HG02981 (cell line): ENCODE data around the gene LHX6.

Experiments
- ATAC-seq: cut with Tn5 transposase; IDR thresholded peaks from one replicate; pipeline ENCODE4 v1.9.1; 2021; ENCODE audit warnings: mild to moderate bottlenecking, moderate library complexity; ENCODE audit not compliant: unreplicated experiment

LHX6 gene

DNA sequence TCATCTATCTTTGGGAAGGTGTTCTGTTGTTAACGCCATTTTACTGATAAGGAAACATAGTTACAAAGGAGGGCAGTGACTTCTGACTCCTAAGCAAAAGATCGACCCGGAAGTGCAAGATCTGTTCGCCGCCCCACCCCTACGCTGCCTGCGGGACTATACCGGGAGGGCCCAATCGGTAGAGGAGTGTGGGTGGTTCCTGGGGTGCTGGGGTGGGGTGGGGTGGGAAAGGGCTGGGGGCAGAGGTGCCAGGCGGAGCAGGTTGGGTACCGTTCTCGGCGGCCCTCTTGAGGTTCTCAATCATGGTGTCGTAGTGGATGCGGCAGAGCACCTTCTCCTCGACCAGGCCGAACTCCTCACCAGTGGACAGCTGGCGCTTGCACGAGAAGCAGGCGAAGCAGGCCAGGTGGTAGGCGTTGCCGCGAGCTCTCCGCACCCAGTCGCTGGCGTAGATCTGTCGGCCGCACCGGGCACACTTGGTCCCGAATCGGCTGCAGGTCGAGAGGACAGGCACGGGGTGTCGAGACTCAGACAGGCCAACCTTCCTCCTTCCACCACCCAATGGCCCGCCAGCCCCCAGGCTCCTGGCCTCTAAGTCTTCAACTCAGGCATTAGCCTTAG is 11.8 kb downstream of the LHX6 start:
- ATAC-seq: no peak

DNA sequence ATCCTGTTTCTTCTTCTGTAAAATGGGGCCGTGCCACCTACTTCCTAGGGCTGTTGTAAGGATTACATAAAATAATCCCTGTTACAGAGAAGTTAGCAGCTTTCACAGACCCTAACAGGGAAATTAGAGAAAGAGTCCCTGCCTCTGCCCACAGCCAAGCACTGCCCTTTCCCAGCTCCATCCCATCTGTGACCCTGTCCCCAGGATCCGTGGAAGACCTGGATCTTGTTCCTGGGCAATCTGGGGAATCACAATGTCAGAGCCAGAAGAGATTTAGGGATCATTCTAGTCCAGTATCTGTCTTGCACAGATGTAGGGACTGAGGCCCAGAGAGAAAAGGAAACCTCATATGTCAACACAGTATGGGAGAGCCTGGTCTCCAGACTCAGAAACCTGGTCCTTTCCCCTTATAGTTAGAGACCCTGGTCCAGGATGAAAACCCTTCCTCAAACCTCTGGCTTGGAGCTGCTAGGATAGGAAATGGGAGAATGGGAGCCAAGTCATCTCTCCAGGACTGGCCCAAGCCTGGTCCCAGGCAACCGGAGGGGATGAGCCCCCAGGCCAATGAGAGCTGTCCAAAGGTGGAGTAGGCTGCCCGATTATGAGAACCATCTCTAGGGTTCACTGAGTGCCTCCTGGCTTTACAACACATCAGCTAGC is 12.5 kb downstream of the LHX6 start:
- no peak for ATAC-seq

DNA sequence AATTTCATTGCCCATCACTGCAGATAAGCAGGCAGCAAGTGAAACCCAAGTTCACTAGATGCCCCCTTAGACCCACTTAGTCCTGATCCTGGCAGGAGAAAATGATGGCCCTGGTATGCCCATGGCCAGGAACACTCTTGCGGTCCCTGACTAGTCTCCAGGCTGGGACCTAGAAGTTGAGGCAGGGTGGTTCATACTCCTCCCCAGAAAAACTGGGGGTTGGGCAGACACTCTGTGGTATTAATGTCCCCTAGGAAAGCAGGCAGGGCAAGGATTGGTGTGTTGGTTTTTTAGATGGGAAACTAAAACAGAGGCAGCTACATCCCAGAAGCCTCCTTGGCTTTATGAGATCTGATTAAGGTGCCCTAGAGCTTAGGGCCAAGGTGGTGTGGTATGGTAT is 13.1 kb downstream of the LHX6 start:
- ATAC-seq: no peak

DNA sequence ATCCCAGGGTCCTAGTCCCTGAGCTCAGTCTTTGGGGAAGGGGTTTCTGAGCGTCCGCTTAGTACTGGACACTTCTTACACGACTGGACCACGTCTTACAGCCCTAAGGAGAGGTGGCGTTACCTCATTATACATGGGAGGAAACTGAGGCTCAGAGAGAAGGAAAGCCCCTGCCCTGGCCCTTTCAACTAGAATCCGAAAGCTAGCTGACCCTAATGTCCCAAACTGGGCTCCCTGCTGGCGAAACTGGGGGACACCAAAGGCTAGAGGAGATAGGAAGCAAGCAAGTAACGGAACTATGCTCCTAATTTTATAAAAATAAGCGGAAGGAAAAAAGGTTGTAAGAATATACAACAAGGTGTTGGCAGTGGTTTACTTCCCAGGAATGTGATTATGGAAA is 14.2 kb downstream of the LHX6 start:
- no peak for ATAC-seq

DNA sequence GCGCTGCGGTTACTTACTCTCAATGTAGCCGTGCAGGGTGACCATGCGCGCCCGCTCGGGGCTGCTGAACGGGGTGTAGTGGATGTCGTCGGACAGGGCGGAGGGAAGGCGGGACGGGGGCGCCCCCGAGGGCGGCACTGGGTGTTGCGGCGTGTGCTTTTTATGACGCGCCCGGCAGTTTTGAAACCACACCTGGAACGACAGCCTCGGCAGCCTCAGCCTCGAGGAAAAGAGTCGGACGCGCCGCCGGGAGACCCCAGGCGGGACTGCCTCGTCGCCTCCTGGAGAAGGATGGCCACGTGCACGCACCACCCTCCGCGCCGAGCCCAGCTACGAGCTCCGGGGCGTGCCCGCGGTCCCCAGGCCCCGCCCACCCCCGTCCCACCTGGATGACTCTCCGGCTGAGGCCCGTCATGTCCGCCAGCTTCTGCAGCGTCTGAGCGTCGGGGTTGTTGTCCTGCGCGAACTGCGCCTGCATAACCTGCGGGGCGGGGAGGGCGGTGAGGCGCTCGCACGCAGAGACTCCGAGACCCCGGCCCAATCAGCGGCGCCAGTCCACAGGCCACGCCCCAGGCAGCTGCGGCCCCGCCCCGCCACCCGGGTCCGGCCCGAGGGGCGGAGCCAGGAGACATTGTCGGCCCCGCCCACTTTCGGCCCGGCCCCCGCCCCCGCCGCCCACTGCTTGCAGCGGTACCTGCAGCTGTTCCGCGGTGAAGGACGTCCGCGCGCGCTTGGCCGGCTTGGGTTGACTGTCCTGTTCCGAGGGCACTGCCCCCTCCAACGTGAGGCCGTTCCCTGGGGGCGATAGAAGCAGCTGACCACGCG is 15.0 kb downstream of the LHX6 start:
- peak; percentile 51 for ATAC-seq

DNA sequence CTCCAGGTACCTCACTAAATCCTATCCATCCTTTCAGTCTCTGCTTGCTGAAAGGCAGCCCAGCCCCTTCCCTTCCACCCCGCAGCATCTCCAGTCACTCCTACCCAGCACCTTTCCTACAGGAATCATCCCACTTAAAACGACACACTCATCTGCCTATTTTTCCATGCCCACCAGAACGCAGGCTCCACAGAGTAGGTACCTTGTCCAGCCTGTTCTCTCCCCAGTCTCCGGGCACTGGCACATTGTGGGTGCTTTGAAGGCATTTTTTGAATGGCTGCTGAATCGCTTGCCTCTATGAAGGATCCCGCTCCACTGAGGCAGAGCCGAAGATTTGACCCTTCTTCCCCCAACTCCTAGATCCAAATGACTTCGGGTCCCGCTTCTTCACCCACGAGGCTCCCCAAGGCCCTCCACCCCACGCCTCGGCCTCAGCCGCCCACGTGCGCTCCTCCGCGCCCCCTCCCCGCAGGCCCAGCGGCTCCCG is 15.6 kb downstream of the LHX6 start:
- no peak for ATAC-seq

DNA sequence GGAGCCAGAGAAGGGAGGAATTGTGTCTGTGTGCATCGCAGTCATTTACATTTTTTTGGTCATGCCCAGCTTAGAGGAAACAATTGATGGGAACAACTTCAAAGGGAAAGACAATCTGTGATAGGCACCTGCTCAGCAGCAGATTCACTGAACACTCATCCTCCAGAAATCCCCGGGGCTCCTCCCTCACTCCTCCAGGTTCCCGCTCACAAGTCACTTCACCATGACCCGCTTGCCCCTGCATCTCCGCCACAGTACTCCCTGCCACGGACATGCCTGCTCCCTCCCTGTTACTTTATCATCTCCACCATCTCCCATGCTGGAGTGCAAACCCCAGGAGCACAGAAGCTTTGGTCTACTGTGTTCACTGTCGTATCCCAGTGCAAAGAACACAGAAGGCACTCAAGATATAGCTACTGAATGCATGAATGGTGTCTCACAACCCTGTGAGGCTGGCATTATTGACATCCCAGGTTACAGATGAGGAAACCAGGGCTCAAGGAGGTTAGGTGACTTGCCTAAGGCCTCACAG is 16.2 kb downstream of the LHX6 start:
- no peak for ATAC-seq

DNA sequence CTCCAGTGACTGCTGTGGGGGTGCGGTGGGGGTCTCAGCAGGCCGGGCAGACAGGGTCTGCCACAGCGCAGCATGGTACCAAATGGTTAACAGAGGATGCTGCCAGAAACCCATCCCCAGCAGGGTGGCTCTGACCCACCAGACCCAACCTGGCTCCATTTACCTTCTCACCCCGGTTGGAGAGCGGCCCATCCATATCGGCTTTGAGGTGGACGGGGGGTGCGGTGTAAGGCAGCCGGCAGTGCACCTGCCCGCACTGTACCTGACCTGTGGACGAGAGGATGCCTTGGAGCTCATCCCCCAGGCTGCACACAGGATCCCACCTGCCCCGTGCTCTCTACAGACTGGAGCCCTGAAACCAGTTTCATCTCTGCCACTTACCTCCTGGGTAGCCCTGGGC is 19.3 kb downstream of the LHX6 start:
- ATAC-seq: no peak

DNA sequence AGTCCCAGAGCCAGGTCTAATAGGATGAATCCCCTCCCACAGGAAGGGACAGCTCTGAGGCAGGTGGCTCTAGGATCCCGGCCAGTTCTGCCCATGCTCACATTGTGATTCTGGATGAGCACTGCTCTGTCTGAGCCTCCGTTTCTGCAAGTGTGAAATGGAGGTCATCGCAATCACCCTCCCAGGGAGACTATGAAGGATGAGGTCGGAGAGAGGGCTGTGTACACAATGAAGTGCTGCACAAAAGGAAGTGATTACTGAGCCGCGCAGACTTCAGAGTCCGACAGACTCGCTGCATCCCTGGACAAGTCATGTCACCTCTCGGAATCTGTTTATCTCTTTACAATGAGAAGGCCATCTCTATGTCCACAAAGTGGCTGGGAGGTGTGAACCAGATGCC is 21.7 kb downstream of the LHX6 start:
- ATAC-seq: no peak

DNA sequence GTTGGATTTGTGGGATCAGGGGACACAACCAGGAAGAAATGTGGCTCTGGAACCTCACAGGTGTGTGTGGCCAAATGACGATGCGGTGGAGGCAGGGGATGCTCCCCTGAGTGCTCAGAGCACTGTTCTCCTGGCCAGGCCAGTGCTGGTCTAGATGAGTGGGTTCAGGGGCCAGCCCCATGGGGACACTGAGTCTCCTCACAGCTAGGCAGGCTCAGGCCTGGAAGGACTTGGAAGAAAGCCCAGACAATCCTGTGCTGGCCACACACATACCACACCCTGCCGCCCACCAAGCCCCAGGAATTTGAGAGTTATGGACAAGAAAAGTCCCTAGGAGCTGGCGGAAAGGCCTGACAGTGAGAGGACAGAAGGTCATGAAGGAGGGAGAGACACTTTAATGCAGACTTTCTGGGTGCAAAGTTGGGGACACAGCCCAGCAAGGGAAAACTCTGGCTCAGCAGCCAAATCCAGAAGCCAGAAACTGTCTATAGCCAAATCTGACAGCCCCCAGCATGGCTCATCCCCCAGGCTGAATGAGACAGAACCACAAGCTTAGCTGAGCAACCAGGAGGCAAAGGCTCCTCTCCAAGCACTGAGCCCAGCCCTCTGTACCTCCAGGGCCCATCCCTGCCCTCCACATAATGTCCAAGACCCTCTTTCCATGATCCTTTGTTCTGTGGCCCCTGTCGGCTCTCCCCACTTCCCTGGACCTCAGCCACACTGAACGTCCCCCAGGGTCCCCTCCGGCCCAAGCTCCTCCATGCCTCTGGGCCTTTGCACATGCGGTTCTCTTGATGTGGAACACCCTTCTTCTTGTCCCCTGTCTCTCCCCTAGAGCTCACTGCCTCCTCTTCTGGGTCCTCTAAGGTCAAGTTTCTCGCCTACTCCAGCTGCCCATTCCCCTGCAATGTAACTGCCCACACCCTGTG is 22.4 kb downstream of the LHX6 start:
- ATAC-seq: no peak

DNA sequence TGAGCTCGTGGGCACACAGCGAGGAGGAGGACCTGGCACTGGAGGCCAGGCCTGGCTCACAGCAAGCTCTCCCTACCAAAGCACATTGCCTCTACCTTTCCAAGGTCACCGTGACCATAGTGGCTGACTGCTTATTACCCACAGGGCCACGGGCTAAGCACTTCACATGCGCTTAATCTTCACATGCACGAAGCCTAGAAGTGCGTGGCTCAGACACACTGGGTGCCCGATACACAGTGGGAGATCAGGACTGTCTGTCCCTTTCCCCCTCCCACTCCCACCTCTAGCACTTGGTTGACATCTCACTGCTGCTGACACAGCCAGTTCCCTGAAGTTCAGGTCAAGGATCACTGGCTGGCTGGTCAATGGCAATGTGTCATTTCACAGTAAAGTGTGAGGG is 23.6 kb downstream of the LHX6 start:
- ATAC-seq: no peak

DNA sequence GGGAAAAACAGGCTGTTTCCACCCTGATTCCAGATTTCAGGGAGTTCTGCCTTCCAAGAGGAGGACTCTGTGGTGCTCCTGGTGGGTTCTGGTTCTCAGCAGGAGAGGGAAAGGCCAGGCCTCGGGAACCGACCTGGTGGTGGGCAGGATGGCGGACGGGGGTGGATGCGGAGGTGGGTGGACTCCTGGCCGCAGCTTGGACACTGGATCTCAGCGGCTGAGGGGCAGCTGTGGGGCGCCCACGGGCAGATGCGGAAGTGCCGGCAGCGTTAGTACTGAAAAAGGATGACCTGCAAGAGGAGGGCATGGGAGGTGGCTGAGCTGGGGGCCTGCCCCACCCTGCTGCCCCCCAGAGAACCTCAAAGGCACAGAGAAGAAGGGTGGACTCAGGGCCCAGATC is 24.3 kb downstream of the LHX6 start:
- ATAC-seq: no peak

DNA sequence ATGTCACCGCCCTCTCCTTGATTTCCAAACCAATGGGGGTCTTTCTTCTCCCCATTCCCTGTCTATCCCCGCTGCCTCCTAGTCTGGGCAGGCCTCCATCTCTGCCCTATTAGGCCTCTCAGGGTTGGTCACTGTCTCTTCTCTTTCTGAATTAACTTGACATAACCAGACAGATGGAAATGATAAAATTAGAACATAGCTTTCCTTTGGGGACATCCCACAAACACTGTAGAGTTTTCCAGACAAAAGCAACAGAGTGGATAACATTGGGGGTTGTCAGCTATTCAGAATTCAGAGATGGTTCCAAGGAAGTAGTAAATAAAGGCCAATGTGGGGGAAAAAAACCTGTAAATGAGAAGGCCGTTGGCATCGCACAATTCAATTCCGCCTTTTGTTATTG is 24.7 kb downstream of the LHX6 start:
- no peak for ATAC-seq

DNA sequence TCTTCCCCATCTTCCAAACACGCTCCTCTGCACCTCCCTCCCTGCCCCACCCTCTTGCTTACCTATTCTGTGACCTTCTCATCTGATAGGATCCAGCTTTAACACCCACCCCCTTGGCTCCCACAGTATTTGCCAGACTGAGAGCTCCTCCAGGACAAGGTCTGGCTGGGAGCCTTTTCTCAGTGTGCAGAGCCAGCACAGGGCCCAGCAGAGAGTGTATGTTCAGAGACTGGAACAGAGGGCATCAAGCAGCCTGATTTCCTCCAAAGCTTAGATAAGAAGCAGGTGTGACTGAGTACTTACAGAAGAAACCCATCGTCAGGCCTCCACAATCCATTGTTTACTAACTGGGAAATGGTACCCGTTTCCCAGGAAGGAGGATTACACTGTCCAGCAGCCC is 26.6 kb downstream of the LHX6 start:
- no peak for ATAC-seq

DNA sequence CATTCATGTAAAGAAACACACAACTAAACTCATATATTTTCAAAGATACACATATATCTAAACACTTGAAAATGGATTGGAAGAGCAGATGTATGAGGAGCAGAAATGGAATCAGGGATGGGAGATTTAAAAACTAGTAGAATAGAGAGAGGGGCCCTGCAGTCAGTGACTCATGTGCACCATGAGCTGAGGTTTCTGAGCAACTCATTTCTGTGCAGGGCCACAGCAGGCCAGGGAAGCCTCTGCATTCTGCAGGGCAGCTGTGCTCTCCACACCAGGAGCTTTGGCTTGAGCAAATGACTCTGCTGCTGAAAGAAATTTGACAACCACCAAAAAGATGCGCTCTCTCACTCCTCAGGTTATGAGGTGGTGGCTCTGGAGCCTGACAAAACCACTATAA is 27.1 kb downstream of the LHX6 start:
- ATAC-seq: no peak

DNA sequence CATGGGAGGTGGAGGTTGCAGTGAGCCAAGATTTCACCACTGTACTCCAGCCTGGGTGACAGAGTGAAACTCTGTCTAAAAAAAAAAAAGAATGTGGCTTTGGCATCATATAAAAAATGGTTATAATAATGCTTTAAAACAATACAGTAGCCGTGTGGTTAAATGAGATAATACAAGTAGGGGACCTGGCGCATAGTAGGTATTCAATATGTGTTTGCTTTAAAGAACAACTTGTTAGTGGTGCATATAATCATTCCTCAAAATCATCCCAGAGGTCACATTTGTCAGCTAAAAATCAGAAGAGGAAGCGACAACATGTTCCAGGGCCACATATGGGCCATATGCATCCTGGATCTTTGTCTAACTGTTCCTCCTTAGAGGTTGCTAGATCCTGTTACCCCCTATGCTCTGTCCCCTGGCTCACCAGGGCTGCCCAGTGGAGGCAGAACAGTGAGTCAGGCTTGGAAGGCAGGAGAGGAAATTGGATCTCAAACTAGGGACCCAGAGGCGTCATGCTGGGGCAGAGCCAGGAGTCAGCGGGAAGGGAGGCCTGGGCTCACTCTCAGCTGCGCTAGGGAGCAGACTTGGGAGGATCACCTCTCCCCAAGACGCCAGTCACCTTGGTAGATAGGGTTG is 27.7 kb downstream of the LHX6 start:
- no peak for ATAC-seq

DNA sequence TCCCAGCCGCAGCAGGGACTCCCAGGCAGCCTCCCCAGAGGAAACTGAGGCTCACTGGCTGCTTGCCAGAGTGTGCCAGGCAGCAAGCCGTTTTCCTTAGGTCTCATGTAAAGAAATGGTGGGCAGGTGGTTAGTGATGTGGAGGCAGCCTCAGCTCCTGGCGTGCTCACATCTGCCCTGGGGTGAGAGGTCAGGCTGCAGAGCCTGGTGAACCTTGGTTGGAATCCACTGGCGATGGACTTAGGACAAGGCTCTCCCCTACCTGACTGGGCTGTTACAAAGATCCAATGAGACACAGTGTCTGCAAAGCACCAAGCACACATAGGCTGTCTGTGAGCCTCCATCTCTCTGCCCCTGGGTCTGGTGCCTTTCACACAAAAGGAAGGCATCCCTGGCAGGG is 30.9 kb downstream of the LHX6 start:
- no peak for ATAC-seq

DNA sequence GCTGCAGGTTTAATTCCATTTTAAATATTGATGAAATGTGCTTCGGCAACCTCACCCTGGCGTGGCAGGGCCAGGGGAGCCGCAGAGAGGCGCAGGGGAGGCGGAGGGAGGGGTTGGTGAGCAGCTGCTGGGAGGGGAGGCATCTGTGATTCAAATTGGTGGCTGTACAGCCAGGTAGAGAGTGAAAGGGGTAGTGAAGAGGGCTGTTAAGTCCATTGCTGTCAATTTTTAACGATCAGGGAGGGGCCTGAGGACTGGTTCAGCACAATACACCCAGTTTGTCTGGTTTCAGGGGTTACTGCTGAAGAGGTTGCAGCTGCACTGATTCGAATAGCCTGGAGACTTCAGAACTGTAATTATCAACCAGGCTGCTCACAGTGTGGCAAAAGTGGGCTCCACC is 31.3 kb downstream of the LHX6 start:
- no peak for ATAC-seq

DNA sequence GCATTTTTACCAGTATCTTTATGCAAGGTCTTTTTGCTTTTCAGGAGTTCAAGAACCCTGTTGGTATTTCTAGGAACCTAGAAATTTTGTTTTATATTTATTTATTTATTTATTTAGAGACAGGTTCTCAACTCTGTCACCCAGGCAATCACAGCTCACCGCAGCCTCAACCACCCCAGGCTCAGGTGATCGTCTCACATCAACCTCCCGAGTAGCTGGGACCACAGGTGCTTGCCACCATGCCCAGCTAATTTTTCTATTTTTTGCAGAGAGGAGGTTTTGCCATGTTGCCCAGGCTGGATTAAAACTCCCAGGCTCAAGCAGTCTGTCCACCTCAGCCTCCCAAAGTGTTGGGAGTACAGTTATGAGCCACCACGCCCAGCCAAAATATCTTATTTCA is 32.9 kb downstream of the LHX6 start:
- no peak for ATAC-seq

DNA sequence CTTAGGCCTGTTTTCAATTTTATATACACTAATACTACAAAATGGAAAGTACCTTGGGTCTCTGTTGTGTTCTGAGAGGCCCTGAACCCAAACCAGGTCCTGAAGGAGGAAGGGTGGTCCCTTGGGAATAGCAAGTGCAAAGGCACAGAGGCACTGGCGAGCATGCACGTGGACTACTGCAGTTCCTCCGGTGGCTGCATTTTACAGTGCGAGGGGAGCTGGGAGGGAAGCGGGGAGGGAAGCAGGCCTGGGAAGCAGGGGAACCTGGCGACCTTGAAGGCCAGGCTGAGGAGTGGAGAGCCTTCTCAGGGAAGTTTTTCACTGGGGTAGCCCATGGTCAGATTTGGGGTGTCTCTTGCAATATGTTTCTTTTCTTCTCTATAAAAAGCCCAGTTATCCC is 35.1 kb downstream of the LHX6 start:
- no peak for ATAC-seq
